ENCODE data around the gene MUC5B. TPM values are rescaled to one million over a fixed set of nuclear protein-coding genes. Genes with fewer than 3 reads are reported as not detected.

Gene MUC5B
- total RNA-seq, 2 experiments from 2014 or later, result not detected

DNA sequence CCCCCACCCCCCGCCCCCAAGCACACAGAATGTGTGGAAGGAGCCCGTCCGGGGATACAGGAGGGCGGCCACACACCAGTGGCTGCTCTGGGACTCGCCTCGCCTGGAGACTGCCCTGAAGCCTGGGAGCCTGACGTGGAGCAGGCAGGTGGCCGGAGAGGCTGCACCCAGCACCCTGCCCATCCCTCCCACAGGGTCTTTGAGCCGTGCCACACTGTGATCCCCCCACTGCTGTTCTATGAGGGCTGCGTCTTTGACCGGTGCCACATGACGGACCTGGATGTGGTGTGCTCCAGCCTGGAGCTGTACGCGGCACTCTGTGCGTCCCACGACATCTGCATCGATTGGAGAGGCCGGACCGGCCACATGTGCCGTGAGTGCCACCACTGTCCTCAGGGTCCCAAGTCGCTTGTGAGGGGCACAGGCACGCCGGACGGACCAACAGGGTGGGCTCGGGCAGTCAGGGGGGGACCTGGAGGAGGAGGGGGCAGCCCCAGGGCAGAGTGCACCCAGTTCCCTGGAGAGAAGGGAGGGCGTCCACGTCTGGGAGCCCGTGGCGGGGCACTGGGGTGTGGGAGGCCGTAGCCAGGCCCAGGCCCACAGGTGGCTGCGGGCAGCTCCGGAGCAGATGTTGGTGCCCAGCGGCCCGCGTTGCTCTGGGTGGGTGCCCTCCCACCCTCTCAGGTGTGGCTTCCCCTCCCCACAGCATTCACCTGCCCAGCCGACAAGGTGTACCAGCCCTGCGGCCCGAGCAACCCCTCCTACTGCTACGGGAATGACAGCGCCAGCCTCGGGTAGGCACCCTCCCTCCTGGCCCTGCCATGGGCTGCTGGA is 27.0 kb upstream of the MUC5B start:
- no peaks in the 10 kb centered on the region for H3K9me3 Mint-ChIP-seq
- no peak overlapping the region for H3K4me3 Mint-ChIP-seq
- ATAC-seq (ENCODE audit: low read depth), result no peak
- H3K36me3 Mint-ChIP-seq, result no peaks in the 10 kb centered on the region
- H3K27ac Mint-ChIP-seq, result no peak overlapping the region
- no peaks in the 10 kb centered on the region for H3K4me1 Mint-ChIP-seq
- peak; percentile 22 for DNase-seq
- POLR2A ChIA-PET, result no interaction called here
- H3K27me3 Mint-ChIP-seq, result no peaks in the 10 kb centered on the region

DNA sequence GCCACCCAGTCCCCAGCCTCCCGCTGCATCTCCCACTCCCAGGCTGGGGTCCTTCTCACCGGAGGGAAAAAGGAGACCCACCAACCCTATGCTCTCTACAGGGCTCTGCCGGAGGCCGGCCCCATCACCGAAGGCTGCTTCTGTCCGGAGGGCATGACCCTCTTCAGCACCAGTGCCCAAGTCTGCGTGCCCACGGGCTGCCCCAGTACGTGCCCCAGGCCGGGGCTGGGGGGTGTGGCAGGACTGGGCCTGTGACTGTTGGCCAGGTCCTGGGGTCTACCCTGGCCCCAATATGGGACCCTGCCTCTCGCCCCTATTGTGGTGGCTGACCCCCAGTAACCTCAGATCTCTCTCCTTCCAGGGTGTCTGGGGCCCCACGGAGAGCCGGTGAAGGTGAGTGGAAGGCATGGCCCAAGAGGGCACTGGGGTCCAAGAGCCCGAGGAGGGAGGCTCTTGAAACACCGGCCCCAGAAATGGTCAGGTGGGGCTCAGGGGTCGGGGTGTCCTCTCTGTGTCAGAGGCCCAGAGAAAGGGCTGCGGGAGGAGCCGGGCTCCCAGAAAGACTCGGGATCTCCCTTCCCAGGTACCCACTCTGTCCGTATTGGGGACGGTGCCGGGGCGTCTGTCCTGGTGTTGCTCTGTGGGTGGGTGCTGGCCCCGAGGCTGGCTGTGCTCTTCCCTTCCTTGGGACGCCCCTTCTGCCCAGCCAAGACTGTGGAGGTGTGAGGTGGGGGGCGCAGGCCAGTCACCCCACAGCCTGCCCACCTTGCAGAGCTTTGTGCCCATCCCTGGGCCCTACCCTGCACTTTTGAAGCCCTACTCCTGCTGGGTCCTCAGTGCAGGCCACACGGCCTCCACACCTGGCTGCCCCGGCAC is 26.1 kb upstream of the MUC5B start:
- H3K9me3 Mint-ChIP-seq, result no peaks in the 10 kb centered on the region
- H3K27me3 Mint-ChIP-seq, result no peaks in the 10 kb centered on the region
- H3K27ac Mint-ChIP-seq, result no peak overlapping the region
- no peak overlapping the region for H3K4me3 Mint-ChIP-seq
- H3K4me1 Mint-ChIP-seq, result no peaks in the 10 kb centered on the region
- ATAC-seq (ENCODE audit: low read depth) (no peak), DNase-seq (peak; percentile 24)
- POLR2A ChIA-PET, result no interaction called here
- H3K36me3 Mint-ChIP-seq, result no peaks in the 10 kb centered on the region

DNA sequence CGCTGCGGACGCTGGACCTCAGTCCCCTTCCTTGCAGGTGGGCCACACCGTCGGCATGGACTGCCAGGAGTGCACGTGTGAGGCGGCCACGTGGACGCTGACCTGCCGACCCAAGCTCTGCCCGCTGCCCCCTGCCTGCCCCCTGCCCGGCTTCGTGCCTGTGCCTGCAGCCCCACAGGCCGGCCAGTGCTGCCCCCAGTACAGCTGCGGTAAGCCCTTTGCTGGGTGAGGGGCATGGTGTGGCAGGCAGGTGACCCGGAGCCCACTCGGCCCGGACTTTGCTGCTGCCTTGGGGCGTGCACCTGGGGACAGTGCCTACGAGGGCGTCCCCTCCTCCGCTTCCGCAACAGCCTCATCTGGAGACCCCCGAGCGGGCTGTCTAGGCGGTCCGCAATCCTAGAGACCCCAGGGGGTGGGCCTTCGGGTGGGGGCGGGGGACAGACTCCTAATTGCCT is 25.4 kb upstream of the MUC5B start:
- Mint-ChIP-seq H3K27ac (no peak overlapping the region), H3K4me3 (no peak overlapping the region), H3K27me3 (no peaks in the 10 kb centered on the region), H3K4me1 (no peaks in the 10 kb centered on the region), H3K36me3 (no peaks in the 10 kb centered on the region), H3K9me3 (no peaks in the 10 kb centered on the region)
- ATAC-seq (ENCODE audit: low read depth), result no peak
- DNase-seq, result no peak
- POLR2A ChIA-PET, result no interaction called here

DNA sequence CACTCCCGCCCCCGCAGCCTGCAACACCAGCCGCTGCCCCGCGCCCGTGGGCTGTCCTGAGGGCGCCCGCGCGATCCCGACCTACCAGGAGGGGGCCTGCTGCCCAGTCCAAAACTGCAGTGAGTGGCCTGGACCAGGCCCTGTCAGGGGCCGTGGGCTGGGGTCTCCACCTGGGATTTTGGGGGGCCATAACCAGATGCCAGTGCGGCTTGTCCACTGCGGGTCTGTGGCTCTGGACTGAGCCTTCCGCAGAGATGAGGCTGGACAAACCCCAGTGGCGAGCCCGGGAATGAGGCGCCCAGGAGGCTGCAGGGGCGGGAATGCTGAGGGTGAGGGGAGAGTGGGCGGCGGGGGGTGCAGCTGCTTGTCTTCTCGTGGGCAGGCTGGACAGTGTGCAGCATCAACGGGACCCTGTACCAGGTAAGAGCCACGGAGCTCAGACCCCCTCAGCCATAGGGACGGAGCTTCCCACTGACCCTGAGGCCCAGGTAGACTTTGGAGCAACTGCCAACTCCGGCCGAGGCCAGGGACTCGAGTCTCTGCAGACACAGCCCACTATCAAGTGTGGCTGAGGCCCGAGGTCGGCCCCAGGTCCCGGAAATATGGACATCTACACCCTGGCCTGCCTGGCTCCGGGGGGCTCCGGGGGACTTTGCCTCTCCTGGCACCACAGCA is 24.8 kb upstream of the MUC5B start:
- POLR2A ChIA-PET, result no interaction called here
- Mint-ChIP-seq H3K4me1 (no peaks in the 10 kb centered on the region), H3K9me3 (no peaks in the 10 kb centered on the region), H3K27ac (no peak overlapping the region), H3K4me3 (no peak overlapping the region), H3K27me3 (no peaks in the 10 kb centered on the region), H3K36me3 (no peaks in the 10 kb centered on the region)
- ATAC-seq (ENCODE audit: low read depth) (no peak), DNase-seq (peak; percentile 20)

DNA sequence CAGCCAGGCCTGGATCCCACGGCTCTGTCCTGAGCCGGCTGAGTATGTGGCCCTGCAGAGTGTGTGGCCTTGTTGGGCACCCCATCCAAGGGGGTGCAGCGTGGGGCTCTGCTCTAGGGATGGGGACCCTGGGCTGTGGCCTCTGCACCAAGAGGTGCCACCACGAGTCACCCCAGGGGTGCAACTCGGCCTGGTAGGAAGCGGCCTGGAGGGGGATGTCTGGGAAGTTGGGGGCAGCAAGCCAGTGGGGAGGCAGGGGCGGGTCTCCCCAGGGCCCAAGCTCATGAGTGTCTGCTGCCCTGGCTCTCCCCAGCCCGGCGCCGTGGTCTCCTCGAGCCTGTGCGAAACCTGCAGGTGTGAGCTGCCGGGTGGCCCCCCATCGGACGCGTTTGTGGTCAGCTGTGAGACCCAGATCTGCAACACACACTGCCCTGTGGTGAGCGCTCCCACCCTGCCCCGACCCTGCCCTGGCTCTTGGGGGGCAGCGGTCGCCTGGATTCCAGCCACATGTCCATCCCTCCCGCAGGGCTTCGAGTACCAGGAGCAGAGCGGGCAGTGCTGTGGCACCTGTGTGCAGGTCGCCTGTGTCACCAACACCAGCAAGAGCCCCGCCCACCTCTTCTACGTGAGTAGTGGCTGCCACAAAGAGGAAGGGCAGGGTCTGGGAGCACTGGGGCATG is 24.2 kb upstream of the MUC5B start:
- Mint-ChIP-seq H3K9me3 (no peaks in the 10 kb centered on the region), H3K27me3 (no peaks in the 10 kb centered on the region), H3K4me1 (no peaks in the 10 kb centered on the region), H3K36me3 (no peaks in the 10 kb centered on the region), H3K27ac (no peak overlapping the region), H3K4me3 (no peak overlapping the region)
- POLR2A ChIA-PET, result no interaction called here
- ATAC-seq (ENCODE audit: low read depth) (no peak), DNase-seq (peak; percentile 23)

DNA sequence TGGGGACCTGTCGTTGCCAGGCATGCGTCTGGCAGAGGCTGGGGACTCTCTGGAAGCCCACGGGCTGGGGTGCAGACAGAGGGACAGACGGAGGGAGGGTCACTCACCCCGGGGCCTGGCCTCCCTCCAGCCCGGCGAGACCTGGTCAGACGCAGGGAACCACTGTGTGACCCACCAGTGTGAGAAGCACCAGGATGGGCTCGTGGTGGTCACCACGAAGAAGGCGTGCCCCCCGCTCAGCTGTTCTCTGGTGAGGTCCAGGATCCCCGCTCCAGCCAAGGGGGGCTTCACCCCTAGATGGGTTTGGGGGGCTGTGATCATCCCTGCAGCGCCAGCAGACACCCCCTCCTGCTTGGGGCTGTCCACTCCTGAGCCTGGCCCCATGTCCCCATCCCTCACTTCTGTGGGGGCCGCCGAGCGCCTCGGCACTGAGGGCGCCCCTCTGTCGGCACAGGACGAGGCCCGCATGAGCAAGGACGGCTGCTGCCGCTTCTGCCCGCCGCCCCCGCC is 23.6 kb upstream of the MUC5B start:
- ATAC-seq (ENCODE audit: low read depth), result no peak
- Mint-ChIP-seq H3K27me3 (no peaks in the 10 kb centered on the region), H3K4me1 (no peaks in the 10 kb centered on the region), H3K36me3 (no peaks in the 10 kb centered on the region), H3K27ac (no peak overlapping the region), H3K9me3 (no peaks in the 10 kb centered on the region), H3K4me3 (no peak overlapping the region)
- POLR2A ChIA-PET, result no interaction called here
- DNase-seq, result no peak

DNA sequence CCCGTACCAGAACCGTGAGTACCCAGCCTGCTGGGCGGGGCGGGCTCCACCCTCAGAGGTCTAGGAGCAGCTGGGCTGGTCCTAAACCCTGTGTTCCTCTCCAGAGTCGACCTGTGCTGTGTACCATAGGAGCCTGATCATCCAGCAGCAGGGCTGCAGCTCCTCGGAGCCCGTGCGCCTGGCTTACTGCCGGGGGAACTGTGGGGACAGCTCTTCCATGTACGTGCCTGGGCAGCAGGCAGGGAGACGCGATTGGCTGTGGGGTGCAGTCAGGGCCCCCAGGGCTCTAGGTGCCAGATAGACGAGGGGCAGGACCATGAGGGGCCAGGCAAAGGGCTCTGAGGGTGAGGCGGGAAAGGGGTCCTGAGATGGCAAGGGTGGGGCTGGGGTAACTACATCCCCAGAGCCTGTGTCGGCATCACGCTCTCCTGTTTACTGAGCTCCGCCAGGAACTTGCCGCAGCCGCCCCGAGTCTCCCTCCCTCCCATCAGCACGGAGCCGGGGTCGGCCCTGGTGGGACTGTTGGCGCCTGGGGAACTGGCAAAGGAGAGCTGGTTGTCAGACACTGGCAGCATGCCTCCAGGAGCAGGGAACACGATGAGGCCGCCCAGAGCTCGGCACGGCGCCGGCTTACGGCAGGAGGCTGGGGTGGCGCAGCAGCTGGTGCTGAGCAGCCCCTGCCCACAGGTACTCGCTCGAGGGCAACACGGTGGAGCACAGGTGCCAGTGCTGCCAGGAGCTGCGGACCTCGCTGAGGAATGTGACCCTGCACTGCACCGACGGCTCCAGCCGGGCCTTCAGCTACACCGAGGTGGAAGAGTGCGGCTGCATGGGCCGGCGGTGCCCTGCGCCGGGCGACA is 22.9 kb upstream of the MUC5B start:
- no peaks in the 10 kb centered on the region for H3K4me1 Mint-ChIP-seq
- H3K27me3 Mint-ChIP-seq, result no peaks in the 10 kb centered on the region
- no peak for ATAC-seq (ENCODE audit: low read depth)
- no peaks in the 10 kb centered on the region for H3K9me3 Mint-ChIP-seq
- DNase-seq, result peak; percentile 24
- H3K4me3 Mint-ChIP-seq, result no peak overlapping the region
- H3K36me3 Mint-ChIP-seq, result no peaks in the 10 kb centered on the region
- POLR2A ChIA-PET, result no interaction called here
- no peak overlapping the region for H3K27ac Mint-ChIP-seq

DNA sequence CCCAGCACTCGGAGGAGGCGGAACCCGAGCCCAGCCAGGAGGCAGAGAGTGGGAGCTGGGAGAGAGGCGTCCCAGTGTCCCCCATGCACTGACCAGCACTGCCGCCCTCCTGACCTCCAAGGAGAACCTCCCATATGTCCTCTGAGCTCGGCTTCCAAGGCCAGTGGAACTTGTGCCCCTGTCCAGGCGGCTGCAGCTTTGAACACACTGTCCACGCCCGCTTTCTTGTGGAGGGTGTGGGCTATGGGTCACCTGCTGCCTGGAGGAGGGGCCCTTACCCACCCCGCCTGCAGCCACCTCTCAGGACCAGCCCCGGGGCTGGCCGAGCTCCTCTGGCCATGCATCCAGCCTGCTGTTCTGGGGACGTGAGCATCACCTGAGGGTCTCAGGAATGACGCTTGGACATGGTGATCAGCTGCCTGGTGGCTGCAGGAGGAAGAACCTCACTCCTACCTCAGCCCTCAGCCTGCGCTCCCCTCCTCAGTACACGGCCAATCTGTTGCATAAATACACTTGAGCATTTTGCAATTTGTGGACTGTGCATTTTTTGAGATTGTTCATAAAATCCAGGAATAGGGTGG is 22.2 kb upstream of the MUC5B start:
- peak; percentile 27 for DNase-seq
- Mint-ChIP-seq H3K36me3 (no peaks in the 10 kb centered on the region), H3K4me3 (no peak overlapping the region), H3K9me3 (no peaks in the 10 kb centered on the region), H3K4me1 (no peaks in the 10 kb centered on the region), H3K27me3 (no peaks in the 10 kb centered on the region), H3K27ac (no peak overlapping the region)
- POLR2A ChIA-PET, result no interaction called here
- ATAC-seq (ENCODE audit: low read depth), result no peak

DNA sequence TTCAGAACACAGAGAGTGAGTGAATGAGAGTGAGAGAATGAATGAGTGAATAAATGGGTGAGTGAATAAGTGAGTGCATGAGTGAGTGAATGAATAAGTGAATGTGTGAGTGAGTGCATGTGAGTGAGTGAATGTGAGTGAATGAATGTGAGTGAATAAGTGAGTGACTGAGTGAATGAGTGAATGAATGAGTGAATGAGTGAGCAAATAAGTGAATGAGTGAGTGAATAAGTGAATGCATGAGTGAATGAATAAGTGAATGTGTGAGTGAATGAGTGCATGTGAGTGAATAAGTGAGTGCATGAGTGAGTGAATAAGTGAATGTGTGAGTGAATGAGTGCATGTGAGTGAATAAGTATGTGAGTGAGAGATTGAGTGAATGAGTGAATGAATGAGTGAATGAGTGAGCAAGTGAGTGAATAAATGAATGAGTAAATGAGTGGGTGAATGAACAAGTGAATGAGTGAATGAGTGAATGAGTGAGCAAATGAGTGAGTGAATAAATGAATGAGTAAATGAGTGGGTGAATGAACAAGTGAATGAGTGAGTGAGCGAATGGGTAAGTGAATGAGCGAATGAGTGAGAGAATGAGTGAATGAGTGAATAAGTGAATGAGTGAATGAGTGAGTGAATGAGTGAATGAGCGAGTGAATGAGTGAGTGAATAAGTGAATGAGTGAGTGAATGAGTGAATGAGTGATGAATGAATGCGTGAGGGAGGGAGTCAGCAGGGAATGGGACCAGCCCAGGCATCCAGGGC is 21.3 kb upstream of the MUC5B start:
- Mint-ChIP-seq H3K4me3 (no peak overlapping the region), H3K36me3 (no peaks in the 10 kb centered on the region), H3K27me3 (no peaks in the 10 kb centered on the region), H3K9me3 (no peaks in the 10 kb centered on the region), H3K27ac (no peak overlapping the region), H3K4me1 (no peaks in the 10 kb centered on the region)
- POLR2A ChIA-PET, result no interaction called here
- ATAC-seq (ENCODE audit: low read depth) (no peak), DNase-seq (no peak)

DNA sequence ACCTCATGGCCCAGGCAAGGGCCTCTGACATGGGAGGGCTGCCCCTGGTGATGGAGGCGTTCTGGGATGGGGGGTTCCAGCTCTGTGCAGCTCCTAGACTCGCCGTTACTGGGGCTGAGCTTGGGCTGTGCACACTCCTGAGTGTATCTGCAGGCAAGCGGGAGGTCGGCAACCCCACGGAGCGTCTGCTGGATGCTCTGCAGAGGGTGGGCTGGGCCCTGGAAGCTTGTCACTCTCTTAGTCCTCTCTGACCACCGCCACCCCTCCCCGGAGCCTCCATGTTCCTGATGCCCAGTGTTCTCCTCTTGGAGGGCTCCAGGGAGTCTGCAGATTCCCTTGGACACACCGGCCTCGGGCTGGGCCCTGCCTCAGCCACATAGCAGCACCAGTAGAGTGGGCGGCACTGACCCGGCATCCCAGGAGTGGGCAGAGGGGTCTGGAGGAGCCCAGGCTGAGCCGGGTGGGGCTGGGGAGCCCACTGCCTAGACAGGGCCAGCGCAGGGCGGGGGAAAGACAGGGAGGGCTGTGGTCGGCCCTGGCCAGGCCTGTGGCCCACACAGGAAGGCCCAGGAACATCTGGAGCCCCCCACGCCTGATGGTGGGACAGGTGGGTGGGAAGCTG is 20.6 kb upstream of the MUC5B start:
- POLR2A ChIA-PET, result no interaction called here
- DNase-seq, result peak; percentile 35
- no peaks in the 10 kb centered on the region for H3K9me3 Mint-ChIP-seq
- no peak overlapping the region for H3K4me3 Mint-ChIP-seq
- no peaks in the 10 kb centered on the region for H3K27me3 Mint-ChIP-seq
- no peak overlapping the region for H3K27ac Mint-ChIP-seq
- no peaks in the 10 kb centered on the region for H3K36me3 Mint-ChIP-seq
- no peaks in the 10 kb centered on the region for H3K4me1 Mint-ChIP-seq
- no peak for ATAC-seq (ENCODE audit: low read depth)

DNA sequence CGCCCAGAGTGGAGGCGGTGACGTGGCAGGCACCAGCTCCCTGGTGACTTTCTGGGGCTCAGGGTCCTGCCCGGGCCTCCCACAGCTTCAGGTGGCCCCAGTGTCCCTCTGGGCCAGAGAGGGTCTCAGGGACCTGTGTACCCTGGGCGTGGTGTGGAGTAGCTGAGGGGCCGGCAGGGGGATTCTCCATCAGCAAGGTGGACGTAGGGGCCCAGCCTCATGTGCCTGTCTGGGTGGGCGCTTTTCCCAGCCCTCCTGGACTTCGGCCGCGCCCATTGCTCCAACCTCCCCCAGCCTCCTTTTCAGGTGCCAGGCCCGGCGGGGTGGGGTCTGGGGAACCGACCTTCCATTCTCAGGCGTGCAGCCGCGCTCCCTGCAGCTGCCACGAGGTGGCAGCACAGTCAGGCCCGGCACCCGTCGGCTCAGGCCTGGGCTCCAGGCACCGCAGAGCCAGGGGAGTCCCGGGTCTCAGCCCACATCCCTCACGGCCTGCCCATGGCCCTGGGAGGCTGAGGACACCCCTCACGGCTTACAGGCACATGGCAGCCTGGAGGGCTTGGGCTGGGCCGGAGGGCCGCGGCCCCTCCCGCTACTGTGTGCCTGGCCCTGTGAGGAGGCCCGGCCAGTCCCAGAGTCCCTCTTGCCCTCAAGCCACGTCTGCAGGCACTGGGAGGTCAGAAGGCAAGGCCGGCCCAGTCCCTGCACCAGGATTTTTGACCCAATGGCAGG is 19.9 kb upstream of the MUC5B start:
- H3K4me1 Mint-ChIP-seq, result no peaks in the 10 kb centered on the region
- H3K27me3 Mint-ChIP-seq, result no peaks in the 10 kb centered on the region
- H3K27ac Mint-ChIP-seq, result no peak overlapping the region
- ATAC-seq (ENCODE audit: low read depth) (peak; percentile 75), DNase-seq (peak; percentile 81)
- POLR2A ChIA-PET, result no interaction called here
- H3K9me3 Mint-ChIP-seq, result no peaks in the 10 kb centered on the region
- H3K4me3 Mint-ChIP-seq, result no peak overlapping the region
- no peaks in the 10 kb centered on the region for H3K36me3 Mint-ChIP-seq
